T-helper 1 cell (primary cell): ENCODE measurements around the gene GNL1.

Experiments used
- DNase-seq, 5 donors: peaks; one replicate each; pipeline ENCODE4 v3.0.0-alpha.2; 2012 to 2020

GNL1 gene

DNA sequence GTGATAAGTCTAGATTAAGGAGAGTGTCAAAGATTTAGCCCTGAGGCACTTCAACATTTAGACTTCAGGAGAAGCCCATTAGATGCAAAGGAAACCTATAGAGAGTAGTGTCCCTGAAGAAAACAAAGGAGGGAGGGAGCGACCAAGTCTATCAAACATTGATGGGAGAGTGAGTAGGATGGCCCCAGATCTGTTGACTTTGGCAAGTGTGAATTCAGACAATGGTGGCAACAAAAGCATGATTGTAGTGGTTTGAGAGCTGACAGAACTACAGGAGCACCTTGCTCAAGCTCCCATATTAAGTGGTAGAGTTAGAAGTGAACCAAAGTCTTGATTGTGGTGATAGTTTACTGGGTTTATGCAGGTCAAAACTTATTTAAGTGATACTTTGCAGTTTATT lies 14.0 kb upstream of the GNL1 start:
- DNase-seq: no peak

DNA sequence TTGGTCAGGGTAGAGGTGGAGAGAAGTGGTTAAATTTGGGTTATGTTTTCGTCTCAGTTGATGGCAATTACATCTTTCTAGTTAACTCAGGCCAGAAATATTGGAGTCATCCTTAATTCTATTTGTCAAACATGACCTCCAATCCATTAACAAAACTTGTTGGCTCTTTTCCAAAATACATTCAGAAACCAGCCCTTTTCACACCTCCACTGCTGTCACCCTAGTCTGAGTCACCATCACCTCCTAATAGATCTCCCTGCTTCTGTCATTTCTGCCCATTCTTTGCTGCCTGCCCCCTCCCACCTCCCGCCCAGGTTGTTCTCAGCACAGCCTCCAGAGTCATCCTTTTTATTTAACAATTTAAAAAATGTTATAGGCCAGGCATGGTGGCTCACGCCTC lies 12.0 kb upstream of the GNL1 start:
- peak in 1 of 5 donors; percentile 29 for DNase-seq

DNA sequence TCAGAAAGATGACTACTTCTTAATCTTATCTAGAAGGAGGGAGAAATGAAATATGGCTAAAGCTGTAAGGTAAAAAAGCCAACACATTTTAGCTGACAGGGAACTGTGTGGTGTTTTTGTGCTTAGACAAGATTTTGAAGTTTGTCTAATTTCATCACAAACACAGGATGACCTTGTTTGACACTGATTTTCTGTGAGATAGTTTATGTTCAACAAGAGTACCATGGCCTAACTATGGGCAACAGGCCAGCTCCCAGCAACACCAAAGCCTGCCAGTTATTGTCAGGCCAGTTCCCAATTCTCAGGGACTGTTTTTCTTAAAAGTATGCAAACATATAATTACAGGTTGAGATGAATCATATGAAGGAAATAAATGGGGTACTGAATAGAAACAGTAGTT lies 9.5 kb upstream of the GNL1 start:
- DNase-seq: no peak

DNA sequence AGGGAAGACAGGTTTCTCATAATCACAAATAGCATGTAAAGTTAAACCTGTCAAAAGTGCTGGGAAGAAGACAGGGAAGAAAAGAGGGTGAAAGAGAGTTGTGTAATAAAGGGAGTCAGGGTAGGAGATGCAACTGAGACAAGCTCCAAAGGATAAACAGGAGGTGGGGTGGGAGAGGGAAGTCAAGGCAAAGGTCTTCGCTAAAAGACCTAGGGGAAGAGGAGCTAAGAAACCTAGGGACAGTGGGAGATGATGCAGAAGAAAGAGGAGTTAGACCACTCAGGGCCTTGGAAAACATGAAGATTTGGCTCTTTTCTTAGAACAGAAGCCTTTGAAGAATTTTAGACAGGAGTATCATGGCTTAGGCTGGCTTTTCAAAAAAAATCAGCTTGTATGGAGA lies 7.8 kb upstream of the GNL1 start:
- DNase-seq: no peak

DNA sequence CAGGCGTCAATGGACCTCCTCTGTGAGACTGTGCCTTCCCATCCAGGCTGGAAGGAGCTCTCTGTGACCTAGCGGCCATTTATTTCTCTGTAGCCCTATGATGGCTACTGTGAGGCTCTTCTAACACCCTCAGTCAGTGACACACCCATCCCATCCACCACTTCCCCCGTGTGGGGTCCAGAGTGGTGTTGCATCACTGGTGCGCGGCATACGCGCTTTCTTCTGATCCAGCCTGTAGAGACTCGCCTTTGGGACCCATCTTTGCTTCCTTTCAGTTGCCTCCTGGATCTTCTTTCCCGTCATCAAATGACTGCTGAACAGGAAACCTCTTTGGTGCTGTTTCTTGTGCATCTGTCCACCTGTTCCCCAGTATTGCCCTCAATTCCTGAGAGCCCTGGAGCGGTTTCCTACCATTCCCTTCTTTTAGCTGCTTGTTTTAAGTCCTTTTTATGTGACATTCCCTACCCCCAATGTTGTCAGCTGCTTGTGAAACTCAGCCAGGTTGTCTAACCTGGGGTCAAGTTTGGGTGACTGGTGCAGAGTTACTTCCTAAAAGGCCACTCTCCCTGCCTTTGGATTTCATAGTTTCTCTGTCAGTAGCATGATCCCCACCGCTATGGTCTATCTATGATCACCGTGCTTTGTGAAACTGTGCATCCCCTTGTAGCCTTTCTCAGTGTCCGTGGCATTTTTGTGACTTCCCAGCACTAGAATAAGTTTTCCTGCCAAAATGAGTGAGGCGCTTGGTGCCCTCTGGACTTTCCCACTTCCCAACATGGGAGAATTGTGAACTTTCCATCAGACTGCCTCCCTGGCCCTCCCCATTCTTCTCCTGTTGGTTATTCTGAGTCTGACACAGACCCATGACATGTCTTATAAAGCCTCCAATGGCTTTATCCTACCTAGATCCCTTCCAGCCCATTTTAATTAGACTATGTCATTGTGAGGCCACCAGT lies 6.5 kb upstream of the GNL1 start:
- DNase-seq: no peak

DNA sequence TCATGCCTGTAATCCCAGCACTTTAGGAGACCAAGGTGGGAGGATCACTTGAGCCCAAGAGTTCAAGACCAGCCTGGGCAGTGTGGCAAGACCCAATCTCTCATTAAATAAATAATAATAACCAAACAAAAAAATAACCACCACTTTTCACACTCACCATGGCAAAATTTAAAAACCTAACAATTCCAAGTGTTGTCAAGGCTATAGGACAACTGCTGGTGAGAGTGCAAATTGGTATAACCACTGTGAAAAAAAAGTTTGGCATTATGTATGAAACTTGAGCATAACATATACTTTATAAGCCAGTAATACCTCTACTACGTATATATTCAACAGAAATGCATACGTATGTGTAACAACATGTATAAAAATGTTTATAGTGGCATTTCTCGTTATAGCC lies 4.6 kb upstream of the GNL1 start:
- no peak for DNase-seq

DNA sequence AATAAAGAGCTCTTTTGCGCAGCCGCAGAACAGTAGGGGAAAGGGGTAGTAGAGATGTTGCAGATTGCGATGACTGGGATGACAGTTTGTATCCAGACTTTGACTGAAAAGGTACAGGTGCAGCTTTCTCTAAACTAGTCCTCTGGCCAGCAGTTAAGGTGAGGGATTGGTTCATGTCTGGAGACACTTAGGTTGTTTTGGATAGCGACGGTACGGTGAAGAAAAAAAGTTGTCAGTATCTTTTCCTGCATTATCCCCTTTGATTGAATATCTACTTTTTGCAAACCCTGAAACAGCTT lies 1.3 kb upstream of the GNL1 start:
- DNase-seq: peak in 2 of 5 donors; percentile 27 to 41

DNA sequence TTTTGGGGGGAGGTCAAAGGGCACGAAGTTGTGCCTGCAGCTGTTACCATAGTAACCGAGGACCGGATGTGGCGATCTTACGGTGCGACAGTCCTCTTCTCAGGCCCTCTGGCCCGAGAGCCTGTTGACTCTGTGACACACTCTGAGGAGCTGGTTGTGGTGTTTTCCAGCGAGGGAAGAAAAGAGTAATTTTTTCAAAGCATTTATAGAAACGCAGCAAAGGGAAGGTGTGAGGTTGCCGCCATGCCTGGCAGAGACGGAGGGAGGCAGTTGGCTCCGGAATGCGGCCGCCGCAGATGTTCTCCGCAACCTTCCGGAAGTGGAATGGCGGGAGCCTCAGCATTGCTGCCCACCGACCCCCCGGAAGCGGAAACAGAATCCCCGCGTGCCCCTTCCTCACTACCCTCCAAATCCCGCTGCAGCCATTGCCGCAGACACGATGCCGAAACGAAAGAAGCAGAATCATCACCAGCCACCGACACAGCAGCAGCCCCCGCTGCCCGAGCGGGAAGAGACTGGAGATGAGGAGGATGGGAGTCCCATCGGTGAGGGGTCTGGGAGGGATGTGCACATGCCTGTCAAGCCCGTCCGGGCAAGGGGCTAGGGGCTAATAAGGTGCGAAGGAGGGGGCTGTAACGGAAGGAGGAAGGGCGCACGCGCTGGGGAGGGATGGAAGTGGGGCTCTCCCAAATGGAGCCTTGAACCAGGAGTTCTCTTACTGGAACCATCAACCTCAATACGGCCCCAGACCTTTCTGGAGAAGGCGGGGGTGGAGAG lies 805 bp upstream of the GNL1 start, which contains the start of gene PRR3:
Gene PRR3, plus strand, starts transcription at position 390 of the 777 bp plus-strand sequence. Its CDS starts 50 bp downstream, at position 440.
- peak; percentile 74 to 95 (median 86) for DNase-seq

DNA sequence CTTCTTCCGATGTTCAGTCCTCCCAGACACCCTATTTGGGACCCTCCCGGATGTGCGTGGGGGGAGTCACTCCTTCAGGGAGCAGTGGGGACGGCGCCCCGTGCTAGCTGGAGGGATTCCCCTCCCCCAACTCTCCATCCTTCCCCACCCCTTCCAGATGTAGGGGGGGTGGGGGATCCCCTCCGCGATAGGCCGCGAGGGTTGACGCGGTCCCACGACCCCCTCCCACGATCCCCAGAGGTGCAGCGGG lies 548 bp downstream of the GNL1 start:
- no peak for DNase-seq

DNA sequence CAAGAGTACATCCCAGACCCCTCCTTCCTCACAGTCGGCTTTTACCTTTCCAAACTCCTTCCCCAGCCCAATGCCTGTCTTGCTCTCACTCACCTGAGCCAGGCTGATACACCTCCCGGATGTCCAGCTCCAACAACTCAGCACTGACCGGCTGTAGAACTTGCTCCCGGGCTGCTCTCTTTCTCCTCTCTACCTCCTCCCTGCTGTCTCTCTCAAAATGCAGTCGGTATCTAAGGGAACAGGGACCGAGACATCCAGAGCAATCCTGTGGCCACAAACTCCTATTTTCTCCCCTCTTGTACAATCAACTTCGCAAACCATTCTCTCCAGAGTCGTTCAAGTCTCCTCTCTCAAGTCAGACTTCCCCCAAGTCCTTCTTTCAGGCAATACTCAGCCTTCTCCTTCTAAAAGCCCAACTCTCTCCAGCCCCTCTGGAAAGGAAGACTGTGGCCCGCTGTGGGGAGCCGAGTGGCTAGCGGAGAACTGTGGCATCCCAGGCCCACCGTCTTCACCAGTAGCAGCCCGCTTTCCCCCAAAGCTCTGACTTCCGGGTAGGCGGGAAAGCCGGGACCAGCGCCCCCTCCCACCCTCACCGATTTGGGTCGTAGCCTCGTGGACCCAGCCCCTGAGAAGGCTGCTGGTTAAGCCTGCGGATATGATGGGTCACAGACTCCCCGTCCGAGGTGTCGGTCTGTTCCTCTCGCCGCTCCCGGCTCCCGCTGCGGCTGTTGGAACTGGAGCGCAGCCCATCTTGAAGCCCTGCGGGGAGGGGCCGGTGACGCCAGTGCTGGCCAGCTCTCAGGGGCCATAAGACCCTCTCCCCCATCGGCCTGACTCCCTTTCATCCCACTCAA lies 1.1 kb downstream of the GNL1 start:
- DNase-seq: peak in 1 of 5 donors; percentile 16

DNA sequence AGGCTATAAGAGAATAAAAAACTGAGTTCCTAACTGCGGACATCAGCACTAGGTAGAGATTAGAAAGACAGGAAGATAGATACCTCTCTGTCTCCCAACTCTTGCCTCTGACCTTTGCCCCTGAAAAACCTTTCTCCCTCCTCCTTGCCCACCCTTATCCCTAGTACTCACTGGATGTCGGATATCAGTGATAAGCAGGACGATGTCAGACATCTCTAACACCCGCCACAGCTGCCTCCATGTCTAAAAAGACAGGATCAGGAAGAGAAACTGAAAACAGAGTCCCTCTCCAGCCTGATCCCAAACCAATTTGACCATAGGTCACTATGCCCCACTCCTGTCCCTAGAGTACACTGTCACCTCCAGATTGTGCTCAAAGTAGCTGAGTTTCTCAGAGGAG lies 1.9 kb downstream of the GNL1 start:
- no peak for DNase-seq

DNA sequence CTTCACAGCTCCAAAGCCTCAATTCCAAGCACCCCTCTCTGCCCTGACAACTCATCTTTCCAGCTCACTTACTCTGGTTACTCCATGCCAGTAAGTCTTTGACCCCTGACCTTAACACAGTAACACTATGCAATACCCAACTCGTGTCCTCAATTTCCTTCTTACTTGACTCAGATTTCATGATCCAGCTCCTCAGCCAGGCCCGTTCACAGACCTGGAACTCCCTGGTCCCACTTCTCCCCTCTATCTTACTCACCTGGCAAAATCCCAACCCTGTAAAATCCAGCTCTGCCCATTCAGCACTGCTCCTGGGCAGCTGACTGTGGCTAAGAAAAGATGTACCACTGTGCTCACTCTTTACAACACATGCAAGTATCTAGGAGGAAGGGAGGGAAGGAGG lies 7.9 kb downstream of the GNL1 start:
- no peak for DNase-seq

DNA sequence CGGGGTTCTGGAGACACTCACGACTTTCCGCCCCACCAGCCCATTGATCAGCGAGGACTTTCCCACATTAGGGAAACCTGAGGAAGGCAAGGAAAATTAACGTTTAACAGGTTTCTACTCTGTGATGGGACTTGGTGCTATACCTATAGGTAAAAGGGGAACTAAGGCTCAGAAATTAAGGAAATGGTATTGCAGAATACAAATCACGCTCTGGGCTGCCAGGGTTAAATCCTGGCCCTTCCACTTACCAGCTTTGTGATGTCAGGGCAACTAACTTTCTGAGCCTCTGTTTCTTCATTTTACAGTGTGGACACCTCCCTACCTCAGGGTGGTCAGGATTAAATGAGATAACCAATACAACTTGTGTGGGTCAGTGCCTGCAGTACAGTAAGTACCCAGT lies 8.8 kb downstream of the GNL1 start:
- DNase-seq: no peak

DNA sequence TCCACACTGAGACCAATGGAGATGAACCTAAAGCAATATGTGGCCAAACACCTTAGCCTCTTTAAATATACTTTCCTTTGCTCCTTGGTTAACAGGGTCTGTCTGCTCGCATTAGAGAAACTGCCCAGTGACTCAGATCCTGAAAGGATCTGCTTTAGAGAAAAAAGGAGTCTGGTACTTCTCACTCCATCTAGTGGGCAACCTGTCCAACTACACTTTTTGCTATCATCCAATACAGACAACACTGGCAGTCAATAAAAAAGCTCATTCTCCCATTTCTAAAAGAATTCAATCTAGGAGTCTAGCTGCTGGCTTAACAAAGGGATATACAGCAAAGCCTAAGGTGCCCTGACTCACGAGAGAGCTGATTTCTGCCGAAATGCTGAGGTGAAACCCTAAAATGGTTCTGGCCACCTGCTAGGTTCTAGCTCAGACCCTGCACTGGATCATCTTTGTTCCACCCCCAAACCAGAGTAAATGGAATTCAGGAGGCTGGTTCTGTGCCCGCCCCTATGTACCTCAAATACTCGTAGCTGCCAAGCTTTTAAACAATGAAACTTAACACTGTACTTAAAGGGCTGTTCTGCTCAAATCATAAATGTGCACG lies 11.5 kb downstream of the GNL1 start:
- peak in 1 of 5 donors; percentile 59 for DNase-seq

DNA sequence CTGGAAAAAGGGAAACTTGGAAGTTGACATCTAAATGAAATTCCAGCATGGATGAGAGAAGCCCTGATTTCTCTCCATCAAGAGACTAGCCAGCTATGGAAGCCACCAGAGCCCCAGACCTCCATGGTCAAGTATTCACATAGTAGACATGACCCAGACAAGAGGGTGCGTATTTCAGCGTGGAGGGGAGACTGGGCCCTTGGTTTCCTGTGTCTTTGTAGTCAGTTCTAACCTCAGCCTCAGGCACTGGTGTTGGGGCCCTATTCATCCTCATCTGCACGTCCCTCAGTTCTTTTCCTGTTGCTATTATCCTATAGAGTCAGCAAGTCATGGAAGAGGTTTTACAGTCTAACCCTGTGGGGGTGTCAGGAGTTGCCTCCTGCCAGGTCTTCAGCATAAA lies 12.5 kb downstream of the GNL1 start:
- DNase-seq: peak in 1 of 5 donors; percentile 33

DNA sequence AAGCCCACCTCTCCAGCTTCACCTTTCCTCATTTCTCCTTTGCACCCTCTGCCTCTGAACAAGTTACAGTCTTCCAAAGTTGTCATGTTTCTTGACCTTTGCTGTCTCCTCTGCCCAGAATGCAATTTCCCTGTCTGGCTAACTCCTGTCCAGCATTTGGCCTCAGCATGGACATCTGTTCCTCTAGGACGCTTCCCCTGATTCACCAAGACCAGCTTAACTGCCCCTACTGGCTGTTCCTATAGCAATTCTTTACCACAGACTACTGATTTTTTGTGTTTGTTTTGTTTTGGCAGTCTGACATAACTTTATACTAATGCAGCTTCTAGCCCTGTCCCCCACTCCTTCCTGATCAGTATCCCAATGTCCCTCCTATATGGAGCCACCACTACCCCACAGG lies 13.4 kb downstream of the GNL1 start:
- DNase-seq: no peak

DNA sequence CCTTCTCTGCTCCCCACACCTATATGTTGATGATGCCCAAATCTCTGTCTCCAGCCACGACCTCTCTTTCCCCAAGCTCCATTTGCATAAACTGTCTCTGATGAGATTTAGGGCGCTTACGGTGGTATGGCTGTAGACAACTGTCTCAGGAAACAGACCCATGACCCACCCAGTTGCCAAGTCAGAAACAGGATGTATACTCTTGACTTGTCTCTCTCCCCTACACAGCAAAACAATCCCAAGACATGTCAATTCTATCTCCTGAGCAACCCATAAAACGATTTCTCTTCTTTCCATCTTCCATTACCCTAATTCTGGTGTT lies 13.9 kb downstream of the GNL1 start:
- peak in 3 of 5 donors; percentile 12 to 62 (median 33) for DNase-seq

DNA sequence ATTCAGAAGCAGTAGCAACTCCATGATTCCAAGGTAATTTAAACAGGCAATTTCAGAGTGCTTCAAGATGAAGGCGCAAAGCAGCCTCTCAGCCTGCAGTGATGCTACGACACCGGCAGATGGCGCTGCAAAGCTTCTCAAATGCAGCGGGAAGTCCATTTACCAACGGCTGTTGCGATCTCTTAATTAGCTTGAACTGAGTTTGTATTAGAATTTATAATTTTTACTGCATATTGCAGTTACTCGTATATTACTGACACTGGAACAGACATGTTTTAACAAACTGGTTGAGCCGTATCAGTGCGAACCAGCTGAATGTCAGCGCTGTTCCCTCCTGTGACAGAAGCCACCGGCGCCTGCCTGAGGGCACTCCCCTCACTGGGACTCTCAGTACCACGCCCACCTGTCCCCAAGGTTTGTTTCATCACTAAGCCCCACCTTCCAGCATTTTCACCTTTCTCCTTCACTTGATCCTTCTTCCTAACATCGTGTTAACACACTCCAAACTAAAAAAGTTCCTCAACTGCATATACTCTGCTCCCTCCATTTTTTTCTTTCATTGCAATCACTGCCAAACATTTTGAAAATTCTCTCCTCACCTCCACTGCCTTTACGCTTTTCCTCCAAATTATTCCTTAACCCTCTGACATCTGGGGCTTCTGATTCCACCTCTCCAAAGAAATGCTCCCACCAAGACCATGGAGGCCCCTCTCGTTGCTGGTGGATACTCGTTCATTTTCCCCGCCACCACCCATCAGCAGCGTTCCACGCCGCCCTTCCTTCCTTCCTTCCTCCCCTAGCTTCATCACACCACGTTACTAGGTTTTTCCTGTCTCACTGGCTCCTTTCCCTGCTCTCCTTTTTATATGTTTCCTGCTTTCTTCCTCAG lies 14.5 kb downstream of the GNL1 start:
- peak; percentile 59 to 87 (median 73) for DNase-seq

DNA sequence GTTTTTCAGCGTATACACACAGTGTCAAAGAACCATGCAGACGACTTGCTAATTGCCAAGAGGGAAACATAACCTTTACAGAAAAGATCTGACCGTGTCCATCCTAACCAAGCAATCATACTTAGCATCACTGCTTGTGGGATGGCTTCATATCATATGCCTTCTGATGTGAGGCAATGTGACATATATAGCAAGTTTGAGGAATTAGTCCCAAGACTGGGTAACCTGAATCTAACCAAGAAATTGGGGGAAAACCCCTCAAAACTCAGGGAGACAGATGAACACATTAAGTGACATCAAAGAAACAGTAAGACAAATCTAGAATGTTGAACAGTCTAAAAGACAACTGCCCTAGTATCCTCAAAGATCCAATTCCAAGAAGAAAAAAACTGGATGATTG lies 18.4 kb downstream of the GNL1 start:
- no peak for DNase-seq

DNA sequence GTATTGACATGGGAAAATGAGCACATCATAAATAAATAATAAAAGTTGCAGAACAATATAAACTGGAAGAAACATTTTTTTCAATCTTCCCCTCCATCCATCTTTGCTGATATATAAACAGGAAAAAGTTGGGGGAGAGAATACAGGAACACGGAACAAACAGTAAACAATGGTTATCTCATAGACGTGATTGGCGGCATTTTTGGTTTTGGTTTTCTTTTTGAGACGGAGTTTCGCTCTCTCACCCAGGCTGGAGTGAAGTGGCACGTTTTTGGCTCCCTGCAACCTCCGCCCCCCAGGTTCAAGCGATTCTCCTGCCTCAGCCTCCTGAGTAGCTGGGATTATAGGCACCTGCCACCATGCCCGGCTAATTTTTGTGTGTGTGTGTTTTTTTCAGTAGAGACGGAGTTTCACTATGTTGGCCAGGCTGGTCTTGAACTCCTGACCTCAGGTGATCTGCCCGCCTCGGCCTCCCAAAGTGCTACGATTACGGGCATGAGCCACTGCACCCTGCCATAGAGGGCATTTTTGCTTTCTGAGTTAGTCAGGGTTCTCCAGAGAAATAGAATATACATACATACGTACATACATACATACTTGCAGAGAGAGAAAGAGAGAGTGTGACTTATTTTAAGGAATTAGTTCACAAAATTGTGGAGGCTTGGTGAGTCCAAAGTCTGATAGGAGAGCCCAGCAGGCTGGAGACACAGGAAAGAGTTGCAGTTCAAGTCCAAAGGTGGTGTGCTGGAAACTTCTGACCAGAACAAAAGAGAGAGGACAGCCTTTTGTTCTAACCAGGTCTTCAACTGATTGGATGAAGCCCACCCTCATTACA lies 22.6 kb downstream of the GNL1 start:
- DNase-seq: peak in 1 of 5 donors; percentile 57

DNA sequence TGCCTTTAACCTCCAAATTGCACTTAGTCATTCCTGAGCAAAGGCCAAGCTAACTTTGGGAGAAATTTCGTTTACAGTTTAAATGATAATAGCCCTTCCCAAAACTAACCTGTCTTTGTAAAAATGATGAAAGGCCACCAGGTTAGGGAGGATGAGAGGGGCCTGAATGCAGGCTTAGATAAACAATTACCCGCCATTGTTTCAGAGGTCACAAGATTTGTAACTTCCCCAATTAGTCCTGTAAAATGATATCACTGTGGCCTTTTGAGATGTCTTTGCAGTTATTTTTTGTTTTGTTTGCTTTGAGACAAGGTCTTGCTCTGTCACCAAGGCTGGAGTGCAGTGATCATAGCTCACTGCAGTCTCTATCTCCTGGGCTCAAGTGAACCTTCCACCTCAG lies 26.3 kb downstream of the GNL1 start:
- no peak for DNase-seq
